Gastroesophageal sphincter (tissue), 3 donors: Measurements from ENCODE around the gene MADD.

Experiments used
- CTCF ChIP-seq, 4 experiments: fragments of 200-600 bp in 2 of 4; fragments of 450-650 bp in 2 of 4; sonication (generic) in 1 of 4; IDR thresholded peaks; one replicate each; pipeline ENCODE4 v1.5.1; 2017 to 2019; ENCODE audit warnings: antibody characterized with exemption in 4 of 4, mild to moderate bottlenecking in 2 of 4, moderate library complexity in 2 of 4
- POLR2AphosphoS5 ChIP-seq: sonication (generic); formaldehyde crosslinking; IDR thresholded peaks from one replicate; pipeline ENCODE4 v1.6.1; 2017; ENCODE audit warnings: antibody characterized with exemption

- TF ChIP-seq CTCF (IDR thresholded peaks at IDR 0.05) (no peak), POLR2AphosphoS5 (no peak)
These were observed 5.8 kb upstream of the MADD start for GRCh38 chr11:47264119-47264518.
